Right lobe of liver (tissue), 4 donors: ENCODE data around the gene KRTAP2-2.
"Not testable (repeated sequence)": the region's sequence is repeated elsewhere in the genome, so short reads cannot be mapped to it uniquely, and the experiment has no call there.

Experiments
- POLR2A ChIP-seq: fragments of 450-650 bp; IDR thresholded peaks from one replicate; pipeline ENCODE4 v1.6.1; 2017; ENCODE audit warnings: antibody characterized with exemption, mild to moderate bottlenecking
- TF ChIP-seq, protein P1 (sequence below), 4 donors: fragments of 200-600 bp in 3 of 4; fragments of 450-650 bp in 1 of 4; IDR thresholded peaks; one replicate each; pipeline versions ENCODE4 v1.5.1 to v1.8.0; 2016 to 2022; ENCODE audit warnings: antibody characterized with exemption in 4 of 4, mild to moderate bottlenecking in 2 of 4
- donor health status: DM: no; HTN: no; CAD: no.
- donor health status: DM: no; HTN: no; CAD: no.
- donor health status: DM: no; HTN: yes; CAD: no.

DNA sequence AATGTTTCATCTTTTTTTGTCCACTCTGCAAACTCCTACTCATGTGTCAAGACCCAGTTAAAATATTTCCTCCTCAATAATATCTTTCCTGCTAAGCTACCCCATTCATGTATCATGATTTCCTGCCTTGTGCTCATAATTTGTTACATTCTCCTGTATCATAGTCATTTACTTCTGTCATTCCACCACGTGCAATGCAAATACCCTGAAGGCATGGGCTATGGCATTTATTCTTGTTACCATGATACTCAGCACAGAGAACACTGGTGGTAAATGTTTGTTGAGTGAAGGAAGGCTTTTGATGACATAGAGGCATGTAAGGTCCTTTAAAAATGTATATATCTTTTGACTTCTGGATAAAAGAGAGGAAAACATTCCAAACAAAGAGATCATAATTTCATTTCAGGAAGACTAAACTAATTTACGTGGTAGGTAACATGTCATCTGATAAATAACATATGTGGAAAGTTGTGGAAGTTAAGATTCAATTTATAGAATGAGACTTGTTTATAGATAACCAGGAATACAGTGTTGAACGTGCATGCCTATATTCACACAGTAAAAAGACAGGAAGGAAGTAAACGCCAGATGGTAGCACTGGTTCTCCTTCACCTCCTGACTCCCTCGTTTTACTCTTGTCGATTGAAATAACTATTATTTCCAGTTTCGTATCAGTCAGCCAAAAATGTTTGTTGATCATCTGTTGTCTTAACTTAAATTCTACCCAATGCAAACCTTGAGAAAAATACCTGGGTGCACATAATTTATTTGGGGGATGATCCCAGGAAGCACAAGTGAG, 44.9 kb upstream of the KRTAP2-2 start:
- TF ChIP-seq, protein P1, sequence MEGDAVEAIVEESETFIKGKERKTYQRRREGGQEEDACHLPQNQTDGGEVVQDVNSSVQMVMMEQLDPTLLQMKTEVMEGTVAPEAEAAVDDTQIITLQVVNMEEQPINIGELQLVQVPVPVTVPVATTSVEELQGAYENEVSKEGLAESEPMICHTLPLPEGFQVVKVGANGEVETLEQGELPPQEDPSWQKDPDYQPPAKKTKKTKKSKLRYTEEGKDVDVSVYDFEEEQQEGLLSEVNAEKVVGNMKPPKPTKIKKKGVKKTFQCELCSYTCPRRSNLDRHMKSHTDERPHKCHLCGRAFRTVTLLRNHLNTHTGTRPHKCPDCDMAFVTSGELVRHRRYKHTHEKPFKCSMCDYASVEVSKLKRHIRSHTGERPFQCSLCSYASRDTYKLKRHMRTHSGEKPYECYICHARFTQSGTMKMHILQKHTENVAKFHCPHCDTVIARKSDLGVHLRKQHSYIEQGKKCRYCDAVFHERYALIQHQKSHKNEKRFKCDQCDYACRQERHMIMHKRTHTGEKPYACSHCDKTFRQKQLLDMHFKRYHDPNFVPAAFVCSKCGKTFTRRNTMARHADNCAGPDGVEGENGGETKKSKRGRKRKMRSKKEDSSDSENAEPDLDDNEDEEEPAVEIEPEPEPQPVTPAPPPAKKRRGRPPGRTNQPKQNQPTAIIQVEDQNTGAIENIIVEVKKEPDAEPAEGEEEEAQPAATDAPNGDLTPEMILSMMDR (IDR thresholded peaks at IDR 0.05): not testable (repeated sequence)
- not testable (repeated sequence) for TF ChIP-seq POLR2A
